ENCODE results near the gene PYURF.

PYURF gene

DNA sequence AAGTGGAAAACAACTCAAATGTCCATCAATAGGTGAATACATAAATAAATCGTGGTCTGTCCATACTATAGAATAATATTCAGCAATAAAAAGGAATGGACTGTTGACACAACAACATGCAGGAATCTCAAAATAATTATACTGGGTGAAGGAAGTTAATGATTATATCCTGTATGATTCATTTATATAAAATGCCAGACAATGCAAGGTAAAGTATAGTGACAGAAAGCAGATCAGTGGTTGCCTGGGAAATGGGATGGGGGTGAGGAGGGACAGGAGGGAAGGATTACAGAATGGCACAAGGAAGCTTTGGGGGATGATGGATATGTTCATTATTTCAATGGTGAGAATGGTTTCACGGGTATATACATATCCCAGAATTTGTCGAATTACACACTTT, 12.3 kb downstream of the PYURF start:
- no peak for DNase-seq (ENCODE audit: low read depth, low spot score)

DNA sequence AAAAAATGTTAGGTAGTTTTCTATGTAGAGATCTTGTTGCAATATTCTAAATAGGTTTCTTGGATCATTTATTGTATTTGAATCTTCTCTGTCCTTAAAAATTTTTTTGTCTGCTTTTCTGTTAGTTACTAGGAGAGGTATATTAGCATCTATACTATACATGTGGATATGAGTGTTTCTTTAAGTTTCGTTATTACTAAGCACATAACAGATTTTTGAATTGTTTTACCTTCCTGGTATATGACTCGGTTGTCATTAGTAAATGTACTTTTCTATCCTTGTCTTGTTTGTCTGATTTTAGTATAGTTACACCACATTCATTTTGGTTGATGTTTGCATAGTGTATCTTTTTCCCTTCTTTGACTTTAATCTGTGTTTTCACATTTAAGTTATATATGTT, 20.2 kb downstream of the PYURF start:
- no peak for DNase-seq (ENCODE audit: low read depth, low spot score)

DNA sequence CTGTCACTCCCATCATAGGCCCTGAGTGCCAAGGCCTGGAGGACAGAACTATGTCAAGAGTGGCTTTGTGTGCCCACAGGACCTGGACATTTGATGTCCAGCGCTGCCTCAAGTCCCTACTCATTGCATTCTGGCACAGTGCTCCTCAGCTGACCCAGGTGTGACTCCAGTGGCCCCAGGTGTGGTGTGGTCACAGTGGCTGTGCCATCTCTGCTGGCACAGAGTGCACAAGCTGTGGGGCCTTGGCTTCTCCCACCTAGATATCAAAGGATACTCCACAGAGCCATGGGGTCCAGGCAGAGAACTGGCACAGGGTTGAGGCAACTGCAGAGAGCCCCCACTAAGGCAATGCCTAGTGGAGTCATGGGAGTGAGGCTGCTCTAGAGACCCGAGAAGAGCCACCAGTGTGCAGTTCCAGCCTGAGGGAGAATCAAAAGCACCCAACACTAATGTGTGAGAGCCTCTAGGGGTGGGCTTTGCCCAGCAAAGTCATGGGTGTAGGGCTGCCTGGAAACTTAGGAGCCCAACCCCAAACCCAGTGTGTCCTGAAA, 25.6 kb downstream of the PYURF start:
- DNase-seq (ENCODE audit: low read depth, low spot score), result no peak

DNA sequence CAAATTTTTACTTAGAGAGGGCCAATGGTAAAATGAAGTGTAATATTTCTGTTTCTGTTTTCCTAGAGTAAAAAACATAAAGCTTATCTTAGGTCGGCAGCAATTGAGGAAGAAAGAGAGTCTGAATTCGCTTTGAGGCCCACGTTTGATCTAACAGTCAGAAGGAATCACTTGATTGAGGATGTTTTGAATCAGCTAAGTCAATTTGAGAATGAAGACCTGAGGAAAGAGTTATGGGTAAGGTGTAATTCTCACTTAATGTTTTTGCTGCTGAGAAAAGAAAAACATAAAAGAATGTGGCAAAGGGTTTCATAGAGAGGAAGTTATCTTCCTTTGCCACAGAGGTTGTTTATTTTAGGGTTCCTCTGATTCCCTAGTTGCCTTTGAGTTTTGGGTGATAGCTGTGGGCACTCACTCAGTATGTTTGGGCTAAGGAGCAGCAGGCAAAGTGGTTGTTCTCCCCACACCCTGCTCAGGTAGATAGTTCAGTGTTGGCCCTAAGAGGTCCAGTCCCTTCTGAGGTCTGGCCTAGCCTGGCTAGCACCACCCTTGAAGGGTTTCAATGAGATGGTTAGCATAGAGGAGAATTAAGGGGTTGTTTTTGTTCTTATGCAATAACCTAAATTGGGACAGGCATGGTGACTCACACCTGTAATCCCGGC, 34.3 kb downstream of the PYURF start:
- no peak for DNase-seq (ENCODE audit: low read depth, low spot score)

DNA sequence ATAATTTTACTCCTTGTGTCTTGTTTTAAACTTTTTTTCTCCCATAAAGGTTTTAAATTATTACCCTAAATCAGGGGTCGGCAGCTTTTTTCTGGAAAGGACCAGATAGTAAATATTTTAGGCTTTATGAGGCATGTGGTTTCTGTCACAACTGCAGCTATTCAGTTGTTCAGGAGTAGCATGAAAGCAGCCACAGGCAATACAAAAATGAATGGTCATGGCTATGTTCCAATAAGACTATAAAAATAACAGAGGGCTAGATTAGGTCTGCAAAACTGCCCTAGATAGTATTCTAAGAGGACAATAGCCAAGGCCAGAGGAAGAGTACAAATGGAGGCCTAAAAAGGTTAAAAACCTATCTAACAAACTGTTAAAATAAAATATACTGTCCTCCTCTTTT, 42.0 kb downstream of the PYURF start:
- DNase-seq (ENCODE audit: low read depth, low spot score), result no peak

DNA sequence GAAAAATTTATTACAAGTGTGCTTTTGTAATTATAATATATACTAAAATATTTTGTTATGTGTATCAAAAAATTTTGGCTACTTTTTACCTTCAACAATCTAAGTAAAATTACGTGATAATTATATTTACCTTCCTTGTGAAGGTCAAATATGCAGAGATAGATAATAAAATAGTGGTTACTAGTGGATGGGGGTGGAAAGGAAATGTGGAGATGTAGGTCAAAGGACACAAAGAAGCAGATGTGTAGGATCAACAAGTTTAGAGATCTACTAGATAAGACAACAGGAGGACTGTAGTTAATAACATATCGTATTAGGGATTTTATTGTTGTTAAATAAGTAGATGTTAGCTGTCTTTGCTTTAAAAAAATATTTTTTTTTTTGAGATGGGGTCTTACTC, 45.3 kb downstream of the PYURF start:
- DNase-seq (ENCODE audit: low read depth, low spot score), result no peak

DNA sequence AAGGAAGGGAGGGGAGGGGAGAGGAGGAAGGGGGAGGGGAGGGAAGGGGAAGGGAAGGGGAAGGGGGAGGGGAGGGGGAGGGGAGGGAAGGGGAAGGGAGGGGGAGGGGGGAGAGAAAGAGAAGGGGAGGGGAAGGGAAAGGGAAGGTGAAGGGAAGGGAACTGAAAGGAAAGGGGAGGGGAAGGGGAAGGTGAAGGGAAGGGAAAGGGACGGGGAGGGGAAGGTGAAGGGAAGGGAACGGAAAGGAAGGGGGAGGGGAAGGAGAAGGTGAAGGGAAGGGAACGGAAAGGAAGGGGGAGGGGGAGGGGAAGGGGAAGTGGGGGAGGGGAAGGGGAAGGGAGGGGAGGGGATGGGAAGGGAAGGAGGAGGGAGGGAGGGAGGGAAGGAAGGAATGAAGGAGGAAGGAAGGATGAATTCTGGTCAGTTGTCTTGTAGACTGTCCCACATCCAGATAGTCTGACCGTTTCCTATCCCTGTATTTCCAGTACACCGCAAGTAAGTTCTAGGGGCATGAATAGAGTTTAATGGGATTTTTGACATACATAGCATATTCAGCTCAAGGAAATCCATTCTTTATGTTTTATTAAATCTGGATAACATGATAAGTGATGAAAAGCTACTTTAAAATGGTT, 46.2 kb downstream of the PYURF start:
- DNase-seq (ENCODE audit: low read depth, low spot score), result no peak

All from activated naive CD8-positive, alpha-beta T cell treated with anti-CD3 and anti-CD28 coated beads, Interleukin-2, amount 50 U/mL, for 16 hours (primary cell).